ENCODE data around the gene SLC9A9.
"Not testable (repeated sequence)": the region's sequence is repeated elsewhere in the genome, so short reads cannot be mapped to it uniquely, and the experiment has no call there.

SLC9A9 gene

DNA sequence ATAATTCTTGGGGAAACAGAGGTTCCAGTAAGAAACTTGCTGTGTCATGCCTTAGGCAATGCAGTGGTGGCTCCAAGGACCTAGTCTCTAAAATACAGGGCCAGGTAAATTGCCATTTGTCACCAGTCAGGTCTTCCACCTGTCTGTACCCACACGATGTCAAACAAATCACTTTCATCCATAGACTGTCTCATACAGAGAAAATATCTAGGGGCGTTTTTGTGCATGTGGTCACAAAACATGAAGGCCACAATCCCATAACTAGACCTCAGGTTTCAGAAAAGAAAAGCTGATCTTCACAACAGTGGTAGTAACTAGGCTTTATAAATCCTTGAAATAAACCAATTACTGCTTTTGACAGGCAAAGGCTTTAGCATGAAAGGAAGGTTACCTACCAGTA lies 92.3 kb downstream of the SLC9A9 start:
- no peak for DNase-seq (ENCODE audit: low spot score)

GRCh38 chr3:143754090-143754489 lies 94.2 kb downstream of the SLC9A9 start:
- no peak for DNase-seq (ENCODE audit: low spot score)

GRCh38 chr3:143753456-143753855 lies 94.8 kb downstream of the SLC9A9 start:
- no peak for DNase-seq (ENCODE audit: low spot score)

GRCh38 chr3:143753006-143753405 lies 95.3 kb downstream of the SLC9A9 start:
- no peak for DNase-seq (ENCODE audit: low spot score)

DNA sequence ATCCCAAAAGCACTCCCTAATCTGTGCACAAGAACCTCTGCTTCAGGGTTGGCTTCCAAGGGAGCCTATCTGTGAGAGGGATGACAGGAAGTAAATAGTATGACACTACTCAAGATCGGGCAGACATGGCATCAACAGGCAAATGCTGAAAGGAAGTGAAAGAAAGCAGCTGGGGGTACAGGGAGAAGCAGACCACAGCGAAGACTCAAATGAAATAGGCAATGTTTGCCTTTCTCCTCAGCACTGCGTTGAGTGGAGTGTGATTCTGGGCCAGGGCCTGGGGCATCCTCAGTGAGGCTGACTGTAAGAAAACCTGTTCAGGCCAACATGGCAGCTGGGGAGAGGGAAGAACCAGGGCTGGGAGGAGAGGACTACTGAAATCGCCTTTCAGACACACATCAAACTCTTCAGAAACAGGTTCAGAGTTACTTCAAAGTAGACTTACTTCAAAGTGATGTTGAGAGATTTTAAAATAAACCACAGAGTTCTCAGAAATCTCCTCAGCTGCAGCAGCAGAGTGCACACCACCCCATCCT lies 96.6 kb downstream of the SLC9A9 start:
- peak; percentile 48 for DNase-seq (ENCODE audit: low spot score)

- DNase-seq (ENCODE audit: low spot score): no peak
Measured at GRCh38 chr3:143750841-143751240, 97.4 kb downstream of the SLC9A9 start.

DNA sequence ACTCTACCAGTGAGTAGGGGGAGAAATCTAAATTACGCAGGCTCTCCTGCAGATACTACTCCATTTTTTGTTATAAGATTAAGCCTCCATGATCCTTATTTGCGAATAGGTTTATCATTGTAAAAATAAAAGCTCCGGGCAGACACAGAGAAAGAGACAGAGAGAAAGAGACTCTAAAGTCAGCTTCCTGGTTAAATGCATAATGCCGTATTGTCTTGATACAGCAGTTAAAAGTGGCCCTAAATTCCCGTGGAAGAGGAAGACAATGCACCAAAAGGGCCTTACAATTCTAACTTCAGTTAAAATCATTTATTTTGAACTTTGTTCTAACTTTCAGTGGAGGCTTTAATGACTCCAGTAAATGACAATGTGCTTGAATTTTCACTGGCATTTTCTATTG lies 98.3 kb downstream of the SLC9A9 start:
- DNase-seq (ENCODE audit: low spot score): no peak

GRCh38 chr3:143737065-143737464 lies 111.2 kb downstream of the SLC9A9 start:
- DNase-seq (ENCODE audit: low spot score): no peak

DNA sequence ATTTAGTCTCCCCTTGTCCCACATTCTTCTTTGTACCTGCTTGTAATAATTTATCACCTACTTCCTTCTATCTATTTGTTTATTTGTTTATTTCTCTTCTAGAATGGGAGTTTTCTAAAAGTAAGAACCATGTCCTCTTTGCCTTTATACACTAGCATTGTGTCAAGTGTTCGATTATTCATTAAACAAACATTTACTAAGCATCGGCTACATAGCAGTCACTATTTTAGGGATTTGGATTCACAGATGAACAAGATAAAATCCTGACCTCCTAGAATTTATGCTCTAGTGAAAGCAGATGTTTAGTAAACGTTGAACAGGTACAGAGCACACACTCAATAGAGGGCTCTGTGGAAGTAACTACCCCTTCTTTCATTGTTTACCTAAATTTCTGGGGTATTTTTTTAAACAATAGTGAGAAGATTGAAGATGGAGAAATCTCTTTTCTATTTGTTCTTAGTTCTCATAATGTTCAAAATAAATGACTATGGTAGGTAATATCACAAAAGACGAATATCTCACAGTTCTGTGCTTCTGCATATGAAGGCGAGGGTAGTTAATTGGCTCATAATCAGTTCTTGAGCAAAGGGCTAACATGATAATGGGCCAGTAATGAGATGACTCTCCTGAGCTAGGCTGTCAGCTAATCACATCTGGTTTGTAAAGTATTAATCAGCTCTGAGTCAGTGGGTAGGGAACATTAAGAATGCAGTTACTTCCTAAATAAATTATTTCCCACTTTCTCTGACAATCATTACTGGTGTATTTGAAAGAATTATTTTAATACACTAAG lies 111.9 kb downstream of the SLC9A9 start:
- no peak for DNase-seq (ENCODE audit: low spot score)

- DNase-seq (ENCODE audit: low spot score): no peak
Measured at GRCh38 chr3:143731776-143732175, 116.5 kb downstream of the SLC9A9 start.

- DNase-seq (ENCODE audit: low spot score): no peak
Measured at GRCh38 chr3:143731320-143731719, 116.9 kb downstream of the SLC9A9 start.

GRCh38 chr3:143727391-143727790 lies 120.9 kb downstream of the SLC9A9 start:
- no peak for DNase-seq (ENCODE audit: low spot score)

- no peak for DNase-seq (ENCODE audit: low spot score)
Measured at GRCh38 chr3:143726727-143727126, 121.5 kb downstream of the SLC9A9 start.

GRCh38 chr3:143720381-143720780 lies 127.9 kb downstream of the SLC9A9 start:
- no peak for DNase-seq (ENCODE audit: low spot score)

- DNase-seq (ENCODE audit: low spot score): no peak
Measured at GRCh38 chr3:143718463-143718862, 129.8 kb downstream of the SLC9A9 start.

DNA sequence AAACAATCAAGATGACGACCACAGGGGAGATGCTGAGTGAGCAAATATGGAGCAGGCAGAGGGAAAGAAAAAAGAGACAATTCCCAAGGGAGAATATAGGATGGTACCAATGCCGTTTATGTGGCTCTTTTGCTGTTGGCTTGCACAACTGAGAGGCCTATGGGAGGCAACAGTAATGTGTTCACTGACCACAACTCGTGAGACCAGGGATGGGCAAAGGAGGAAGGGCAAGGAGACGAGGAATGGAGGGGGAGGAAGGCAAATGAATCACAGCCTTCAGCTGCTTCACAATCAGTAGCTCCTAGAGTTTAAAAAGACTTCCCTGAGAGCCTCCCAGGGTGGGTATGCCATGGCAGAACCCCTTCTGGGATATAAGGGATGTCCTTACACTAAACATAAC lies 131.5 kb downstream of the SLC9A9 start:
- DNase-seq (ENCODE audit: low spot score): no peak

DNA sequence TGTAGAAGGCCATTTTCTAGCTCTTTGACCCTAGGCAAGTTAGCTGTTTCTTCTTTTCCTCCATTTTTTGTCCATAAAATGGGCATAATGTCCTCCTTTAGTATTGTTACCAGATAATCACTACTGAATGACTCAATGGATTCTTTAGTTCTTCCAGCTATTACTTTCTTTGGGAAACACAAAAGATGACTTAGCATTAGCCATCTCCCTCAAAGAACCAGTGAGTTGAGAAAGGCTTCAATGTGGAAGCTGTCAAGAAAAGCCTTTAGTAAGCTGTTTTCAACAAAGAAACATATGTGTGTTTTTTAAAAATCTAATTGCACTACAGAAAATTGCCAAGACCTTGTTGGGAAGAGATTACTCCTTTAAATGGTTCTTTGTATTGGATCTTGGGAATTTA lies 135.7 kb downstream of the SLC9A9 start:
- no peak for DNase-seq (ENCODE audit: low spot score)

DNA sequence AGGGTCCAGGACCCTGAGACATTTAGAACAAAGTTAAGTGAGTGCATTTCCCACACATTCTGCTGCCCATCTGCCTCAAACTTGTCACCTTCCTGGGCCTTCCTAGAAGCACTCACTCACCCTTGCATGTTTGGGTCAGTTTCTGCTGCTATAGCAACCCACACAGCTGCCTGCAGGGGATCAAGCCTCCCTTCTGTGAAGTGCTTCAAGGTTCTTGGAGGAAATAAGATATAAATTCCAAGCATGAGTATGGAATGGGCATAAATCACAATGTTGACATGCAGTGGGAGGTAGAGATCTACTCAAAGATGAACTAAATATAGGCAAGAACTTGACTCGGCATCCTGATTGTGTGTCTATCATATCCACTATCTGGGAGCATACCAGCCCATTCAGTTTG lies 140.4 kb downstream of the SLC9A9 start:
- no peak for DNase-seq (ENCODE audit: low spot score)

GRCh38 chr3:143700431-143700975 lies 147.8 kb downstream of the SLC9A9 start:
- DNase-seq (ENCODE audit: low spot score): no peak

DNA sequence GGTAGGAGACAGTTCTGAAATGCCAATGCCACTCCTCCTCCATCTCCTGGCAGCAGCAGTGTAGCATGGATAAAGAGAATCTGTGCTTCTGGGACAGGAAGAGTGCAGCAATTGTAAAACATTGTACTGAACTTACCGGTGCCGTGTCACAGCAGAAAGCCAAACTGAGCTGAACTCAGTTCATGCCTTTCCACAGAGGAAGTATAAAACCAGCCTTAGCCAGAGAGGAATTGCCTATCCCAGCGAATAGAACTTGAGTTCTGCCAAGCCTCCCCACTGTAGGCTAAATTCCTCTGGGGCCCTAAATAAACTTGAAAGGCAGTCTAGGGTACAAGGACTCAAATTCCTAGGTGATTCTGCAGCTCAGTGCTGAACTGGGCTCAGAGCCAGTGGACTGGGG lies 148.8 kb downstream of the SLC9A9 start:
- no peak for DNase-seq (ENCODE audit: low spot score)

DNA sequence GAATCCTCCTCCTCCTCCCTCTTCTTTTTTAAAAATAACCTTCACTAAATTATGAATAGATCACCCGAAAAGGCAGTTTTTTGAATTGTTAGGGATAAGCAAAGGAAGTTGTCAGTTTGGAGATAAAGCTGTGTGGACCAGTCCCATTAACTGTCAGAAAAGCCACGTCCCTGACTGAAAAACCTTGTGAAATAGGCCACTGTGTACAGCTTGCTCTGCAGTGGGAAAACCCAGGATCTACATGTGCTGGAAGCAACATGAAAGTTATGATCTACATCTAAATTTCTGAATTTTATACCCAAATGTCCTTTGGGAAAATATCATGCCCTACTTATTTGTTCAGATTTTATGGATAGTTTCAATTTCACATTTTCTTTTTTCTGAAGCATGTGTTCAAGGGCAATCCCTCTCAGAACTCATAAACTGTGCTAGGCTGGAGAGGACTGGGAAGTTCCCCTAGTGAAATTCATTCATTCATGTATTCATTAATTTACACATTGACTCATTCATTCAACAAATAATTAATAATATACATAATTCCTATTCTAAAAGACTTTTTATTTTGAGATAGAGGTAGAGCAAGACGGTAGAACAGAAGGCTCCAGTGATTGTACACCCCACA lies 149.5 kb downstream of the SLC9A9 start:
- no peak for DNase-seq (ENCODE audit: low spot score)

- no peak for DNase-seq (ENCODE audit: low spot score)
Measured at GRCh38 chr3:143697975-143698374, 150.3 kb downstream of the SLC9A9 start.

- DNase-seq (ENCODE audit: low spot score): not testable (repeated sequence)
Measured at GRCh38 chr3:143695333-143695732, 152.9 kb downstream of the SLC9A9 start.
